Measurements from ENCODE around the gene SDHB. TPM values are rescaled to one million over a fixed set of nuclear protein-coding genes. Genes with fewer than 3 reads are reported as not detected.

Gene SDHB
- 322 and 356 TPM in 2 replicates for total RNA-seq (2014; rRNA removed; shearing (Covaris generic))

DNA sequence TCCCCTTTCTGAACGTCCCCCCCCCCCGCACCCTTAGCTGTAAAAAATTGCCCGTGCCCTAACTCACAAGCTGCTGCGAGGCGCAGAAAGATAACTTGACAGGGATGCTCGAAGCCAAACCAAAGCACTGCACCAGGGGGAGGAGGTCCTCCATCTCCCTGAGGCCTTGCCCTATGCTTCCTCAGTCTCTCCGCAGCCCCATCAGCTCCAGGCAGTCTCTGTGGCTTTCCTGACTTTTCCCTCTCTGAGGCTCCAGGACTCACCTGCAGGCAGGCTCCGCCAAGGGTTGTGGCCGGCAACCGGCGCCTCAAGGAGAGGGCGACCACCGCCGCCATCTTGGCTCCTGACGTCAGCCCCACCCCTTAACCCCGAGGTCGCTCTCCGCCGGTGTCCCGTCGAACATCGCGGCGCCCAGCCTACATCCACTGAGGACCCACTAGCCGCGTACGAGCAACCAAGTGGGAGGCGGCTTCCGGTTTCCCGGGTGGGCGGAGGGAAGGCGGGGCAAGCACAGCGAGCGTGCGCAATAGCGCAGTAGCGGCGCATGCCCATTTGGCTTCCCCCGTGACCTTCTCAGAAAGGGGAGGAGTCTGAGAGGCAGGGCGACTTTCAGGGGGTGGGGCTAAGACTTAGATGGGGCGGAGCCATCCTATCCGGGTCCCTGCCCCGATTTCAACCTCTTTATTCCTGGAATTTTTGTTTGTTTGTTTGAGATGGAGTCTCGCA lies at the start of gene SDHB:
SDHB (minus strand) TSS at position 348 of the 726 bp plus-strand sequence; CDS start at position 335, 13 bp downstream.
- peak; percentile 96 for DNase-seq (ENCODE audit: low spot score)

DNA sequence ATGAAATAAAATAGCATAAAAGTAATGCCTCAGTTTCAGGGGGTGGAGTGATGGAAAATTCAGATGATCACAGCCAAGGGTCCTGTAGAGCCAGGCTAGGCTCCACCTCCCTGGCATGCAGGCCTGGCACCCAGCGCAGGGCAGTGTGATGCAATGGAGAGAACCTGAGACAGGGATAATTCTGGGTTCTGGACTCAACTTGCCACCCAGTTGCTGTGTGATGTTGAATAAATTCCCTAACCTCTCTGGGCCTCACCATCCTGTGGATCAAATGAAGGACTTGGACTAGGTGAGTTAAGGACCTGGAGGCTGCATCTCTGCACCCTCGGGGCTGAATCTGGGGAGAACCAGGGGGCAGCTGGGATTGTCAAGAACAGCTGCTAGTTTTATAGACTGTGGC lies 48.4 kb upstream of the SDHB start:
- DNase-seq (ENCODE audit: low spot score): no peak

DNA sequence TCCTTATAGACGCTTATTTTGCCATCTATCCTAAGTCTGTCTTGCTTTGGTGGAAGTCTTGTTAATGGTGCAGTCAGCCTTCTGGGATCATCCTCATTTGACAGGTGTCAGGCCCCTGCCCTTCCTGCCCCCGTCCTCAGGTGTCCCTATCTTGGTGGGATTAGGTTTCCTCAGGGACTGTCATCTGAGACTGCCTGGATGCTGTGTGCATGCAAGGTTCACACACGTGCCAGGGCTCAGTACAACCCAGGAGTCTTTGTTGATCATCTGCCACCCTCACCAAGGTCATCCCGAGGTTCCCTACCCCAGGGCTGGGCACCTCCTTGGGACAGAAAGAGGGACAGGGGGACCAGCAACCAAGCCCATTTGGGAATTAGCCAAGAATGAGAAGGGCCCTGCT lies 47.4 kb upstream of the SDHB start:
- DNase-seq (ENCODE audit: low spot score): no peak

DNA sequence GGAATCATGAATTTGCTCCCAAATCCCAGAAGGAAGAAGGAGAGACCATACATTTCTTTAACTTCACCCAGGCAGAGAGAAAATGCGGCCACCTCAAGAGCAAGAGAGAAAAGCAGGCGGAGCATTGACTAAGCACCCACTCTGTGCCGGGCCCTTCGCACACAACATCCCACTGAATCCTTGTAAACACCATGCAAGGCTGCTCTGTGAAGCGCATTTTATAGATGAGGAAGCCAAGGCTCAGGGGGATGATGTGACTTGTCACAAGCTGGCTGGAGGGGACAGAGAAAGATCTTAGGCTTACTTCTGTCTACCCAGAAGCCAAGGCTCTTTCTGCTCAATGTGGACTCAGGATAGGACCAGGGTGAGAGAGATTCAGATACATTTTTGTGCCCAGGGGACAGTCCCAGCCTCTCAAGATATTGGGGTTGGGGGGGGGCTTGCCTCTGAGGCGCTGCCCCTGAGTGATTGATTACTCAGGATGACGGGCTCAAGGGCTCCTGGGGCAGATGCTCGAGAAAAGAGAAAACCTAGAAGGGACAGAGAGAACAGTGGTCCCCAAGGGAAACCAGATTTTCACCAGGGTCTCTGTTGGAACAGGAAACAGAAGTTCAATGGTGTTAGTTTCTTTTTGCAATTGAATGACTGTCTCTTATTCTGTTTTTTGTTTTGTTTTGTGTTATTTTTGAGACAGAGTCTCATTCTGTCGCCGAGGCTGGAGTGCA lies 45.9 kb upstream of the SDHB start:
- no peak for DNase-seq (ENCODE audit: low spot score)

DNA sequence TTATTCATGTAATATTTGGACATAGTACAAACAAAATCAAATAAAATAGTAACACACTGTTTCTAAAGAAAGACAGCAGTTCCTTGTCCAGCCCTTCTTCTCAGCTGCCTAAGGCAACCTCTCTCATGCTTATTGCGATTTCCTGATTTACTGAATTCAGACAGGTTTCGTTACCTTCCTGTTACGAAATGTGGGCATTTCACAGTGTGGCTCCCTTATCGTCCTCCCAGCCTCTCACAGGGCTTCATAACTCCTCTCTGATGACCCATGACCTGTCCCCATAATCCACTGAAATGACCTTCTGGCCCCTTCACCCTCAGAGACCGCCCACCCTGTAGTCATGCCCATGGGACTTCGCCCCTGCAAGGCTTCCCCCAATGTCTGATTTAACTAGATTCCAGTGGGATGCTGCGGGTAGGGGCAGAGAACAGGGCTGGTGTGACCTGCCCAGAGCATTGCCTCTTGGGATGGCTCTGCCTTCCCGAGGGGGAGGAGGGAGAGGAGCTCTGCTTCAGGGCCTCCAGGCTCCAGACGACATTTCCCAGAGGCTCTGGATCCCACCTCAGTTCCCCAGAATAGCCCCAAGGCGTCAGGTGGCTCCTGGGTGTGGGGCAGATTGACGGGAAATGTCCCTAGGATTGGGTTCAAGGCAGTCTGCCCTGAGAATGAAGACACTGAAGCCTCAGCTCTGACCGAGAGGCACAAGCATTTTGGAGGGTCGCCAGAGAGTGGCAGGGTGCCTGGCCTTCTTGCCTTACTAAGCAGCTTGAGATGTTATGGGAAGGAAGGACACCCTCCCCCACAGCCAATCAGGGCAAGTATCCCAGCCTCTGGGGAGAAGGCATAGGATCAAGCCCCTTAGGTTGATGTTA lies 44.9 kb upstream of the SDHB start:
- no peak for DNase-seq (ENCODE audit: low spot score)

DNA sequence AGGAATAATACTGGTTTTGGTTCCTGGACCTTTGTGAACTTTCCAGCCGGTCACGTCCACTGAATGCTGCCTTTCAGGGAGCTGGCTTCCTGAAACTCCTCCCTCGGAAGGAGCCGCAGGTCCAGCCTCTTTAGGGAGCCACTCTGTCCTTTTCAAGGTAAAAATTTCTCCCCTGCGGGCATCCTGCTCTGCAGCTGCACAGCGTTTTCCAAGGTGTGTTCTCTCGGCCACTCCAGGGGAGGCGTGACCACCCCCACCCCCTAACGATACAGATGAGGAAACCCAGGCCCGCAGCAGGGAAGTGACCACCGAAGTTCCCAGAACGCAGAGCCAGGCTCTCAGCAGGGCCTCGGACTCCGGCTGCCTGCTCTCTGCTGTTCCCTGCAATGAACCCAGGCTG lies 44.0 kb upstream of the SDHB start:
- DNase-seq (ENCODE audit: low spot score): no peak

DNA sequence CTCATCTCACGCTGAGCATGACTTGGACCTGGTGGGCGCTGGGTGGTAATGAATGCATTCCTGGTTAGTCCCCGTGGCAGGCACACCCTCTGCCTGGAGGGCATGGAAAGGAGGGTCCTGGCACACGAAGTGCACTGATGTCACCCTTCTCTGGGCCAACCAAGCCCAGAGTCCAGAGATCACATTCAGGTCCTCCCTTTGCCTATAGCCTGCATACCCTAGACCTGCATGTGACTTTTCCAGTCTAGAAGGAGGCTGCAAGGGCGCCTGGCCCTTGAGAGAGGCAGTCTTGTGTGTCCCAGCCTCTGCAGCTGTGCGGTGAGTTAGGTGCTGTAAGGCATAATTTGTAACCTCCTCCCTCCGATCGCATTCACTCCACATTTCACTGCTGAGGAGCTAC lies 43.3 kb upstream of the SDHB start:
- no peak for DNase-seq (ENCODE audit: low spot score)

DNA sequence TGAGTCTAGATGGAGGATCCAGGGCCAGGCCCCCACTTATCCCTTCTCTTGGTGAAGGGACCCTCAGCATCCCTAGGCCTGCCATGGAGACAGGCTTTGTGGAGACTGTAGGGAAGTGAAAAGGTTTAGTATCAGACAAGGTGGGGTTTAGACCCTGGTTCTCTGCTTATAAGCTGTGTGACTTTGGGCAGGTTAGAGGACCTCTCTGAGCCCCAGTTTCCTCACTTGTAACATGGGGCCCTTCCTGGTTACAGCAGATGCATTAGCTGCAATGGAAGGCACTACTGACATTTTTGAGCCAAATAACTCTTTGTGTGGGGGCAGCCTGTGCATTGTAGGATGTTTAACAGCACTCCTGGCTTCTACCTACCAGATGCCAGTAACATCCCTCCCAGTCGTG lies 42.8 kb upstream of the SDHB start:
- DNase-seq (ENCODE audit: low spot score): no peak

DNA sequence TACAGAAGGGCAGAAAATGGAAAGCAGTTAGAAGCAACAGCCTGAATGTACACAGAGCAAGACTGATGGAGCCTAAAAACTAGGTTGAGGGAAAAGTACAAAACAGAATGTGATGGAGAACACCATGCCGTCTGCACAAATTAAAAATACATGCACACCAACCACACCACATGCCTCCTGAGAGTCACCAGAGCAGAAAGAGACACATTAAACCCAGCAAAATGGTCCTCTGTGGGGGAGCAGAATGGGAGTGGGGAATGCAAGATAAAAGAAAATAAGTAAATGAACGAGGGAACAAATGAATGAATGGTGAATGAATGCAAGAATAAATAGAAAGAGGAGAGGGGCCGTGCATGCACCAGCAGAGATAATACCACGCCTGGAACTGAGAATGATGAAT lies 41.3 kb upstream of the SDHB start:
- DNase-seq (ENCODE audit: low spot score): no peak

DNA sequence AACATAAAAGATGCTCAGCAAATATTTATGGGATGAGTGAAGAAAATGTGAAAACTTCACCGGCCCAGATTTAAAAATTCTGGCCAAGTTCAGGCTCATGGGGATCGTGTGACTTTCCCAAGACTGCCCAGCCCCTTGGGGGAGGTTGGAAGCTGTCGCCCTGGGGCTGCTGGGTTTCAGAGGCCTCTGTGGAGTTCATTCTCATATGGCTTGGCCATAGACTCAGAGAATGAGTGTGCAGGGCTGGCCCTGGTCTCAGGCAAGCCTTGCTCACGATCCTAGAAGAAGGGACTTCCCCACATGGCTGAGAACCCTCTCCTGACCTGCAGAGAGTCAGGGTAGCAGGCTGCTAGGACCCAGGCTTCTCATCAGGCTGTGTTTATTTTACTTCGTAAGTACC lies 40.8 kb upstream of the SDHB start:
- no peak for DNase-seq (ENCODE audit: low spot score)

DNA sequence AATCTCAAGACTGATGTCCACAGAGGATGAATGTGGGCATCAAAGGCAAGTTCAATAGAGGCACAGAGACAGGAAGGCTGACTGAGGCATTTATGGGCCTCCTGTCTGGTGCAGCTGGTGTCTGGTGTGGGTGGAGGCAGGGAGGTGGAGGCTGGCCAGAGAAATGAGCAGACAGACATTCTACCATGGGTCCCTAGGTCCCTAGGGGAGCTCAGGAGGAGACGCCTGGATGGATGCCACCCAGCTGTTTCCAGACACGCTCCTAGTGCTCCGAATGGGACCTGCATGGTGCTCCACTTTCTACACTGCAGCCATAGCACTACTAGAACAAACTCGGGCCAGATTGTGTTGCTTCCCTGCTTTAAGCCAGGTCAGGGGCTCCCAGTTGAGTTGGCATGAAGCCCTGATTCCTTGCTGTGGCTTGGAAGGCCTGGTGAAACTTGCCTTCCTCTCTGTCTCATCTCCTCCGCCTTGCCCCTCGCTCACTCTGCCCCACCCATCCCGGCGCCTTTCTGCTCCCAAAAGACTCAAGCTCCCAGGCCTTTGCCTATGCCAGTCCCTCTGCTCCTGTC lies 40.1 kb upstream of the SDHB start:
- no peak for DNase-seq (ENCODE audit: low spot score)

DNA sequence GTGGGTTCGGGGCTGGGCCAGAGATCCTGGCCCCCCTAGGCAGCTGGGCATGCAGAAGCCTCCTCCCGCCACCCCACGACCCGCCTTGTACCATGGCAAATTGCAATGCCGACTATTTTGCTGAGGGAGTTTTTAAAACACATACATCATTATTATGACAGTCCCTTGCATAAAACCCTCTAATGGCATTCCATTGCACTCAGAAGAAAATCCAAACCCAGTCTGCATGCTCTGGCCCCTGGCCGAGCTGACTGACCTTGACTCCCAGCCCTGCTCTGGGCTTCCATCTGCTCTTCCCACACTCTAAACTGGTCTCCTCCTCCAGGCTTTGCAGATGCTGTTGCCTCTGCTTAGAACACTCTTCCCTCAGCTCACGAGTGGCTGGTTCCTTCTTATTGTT lies 37.4 kb upstream of the SDHB start:
- DNase-seq (ENCODE audit: low spot score): no peak

DNA sequence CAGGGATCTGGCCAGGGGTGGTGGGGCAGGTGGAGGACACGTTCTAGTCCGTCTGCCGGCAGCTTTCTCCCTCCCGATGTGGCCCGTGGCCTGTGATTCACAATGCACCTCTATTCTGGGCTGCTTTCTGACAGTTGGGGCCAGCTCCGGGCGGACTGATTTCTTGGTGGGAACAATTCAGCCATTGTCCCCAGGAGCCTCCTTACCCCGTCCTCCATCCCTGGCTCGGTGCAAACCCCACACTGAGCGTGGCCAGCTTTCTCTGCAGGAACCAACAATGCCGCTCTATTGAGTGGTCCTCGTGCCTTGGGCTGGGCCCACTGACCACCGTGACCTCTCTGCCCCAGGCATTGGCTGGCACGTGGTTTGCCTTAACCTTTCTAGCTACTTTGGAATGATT lies 35.7 kb upstream of the SDHB start:
- no peak for DNase-seq (ENCODE audit: low spot score)

DNA sequence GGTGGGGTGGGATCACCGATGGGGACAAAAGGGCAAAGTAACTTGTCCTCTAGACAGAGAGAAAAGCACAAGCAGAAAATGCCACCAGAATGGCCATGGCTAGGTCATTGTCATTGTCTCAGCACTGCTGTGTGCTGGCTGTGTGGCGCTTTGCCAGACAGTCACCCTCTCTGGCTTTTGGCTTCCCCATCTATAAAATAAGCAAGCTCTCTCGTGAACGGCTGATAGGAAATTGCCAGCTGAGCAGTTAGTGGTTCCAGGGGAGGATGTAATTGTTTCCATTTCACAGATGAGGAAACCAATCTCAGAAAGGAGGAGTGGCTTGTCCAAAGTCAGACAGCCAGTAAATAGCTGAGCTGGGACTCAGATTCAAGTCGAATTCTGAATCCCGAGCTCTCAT lies 32.9 kb upstream of the SDHB start:
- DNase-seq (ENCODE audit: low spot score): no peak

DNA sequence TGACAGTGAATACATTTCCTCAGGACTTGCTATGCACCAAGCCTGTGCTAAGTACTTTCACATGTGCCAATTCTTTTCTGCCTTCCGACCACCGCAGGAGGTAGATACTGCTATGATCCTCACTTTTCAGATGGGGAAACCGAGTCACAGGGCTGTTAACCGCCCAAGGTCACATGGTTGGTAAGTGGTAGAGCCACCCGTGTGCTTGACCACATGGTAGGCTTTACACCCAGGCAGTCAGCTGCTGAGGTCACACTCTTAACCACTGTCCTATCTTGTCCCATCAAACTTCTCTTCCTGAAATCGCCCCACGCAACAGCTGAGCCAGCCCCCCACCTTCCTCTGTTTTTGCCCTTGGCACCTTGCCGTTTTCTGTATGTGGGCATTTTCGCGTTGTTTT lies 31.0 kb upstream of the SDHB start:
- DNase-seq (ENCODE audit: low spot score): no peak

DNA sequence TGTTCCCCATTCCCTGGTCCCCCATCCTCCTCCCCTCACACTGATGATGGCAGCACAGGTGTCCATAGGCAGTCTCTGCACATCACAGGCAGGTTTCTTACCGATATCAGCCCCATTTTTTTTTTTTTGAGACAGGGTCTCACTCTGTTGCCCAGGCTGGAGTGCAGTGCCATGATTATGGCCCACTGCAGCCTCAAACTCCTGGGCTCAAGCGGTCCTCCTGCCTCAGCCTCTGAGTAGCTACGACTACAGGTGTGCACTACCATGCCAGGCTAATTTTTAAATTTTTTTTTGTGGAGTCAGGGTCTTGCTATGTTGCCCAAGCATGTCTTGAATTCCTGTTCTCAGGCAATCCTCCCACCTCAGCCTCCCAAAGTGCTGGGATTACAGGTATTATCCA lies 28.9 kb upstream of the SDHB start:
- DNase-seq (ENCODE audit: low spot score): no peak

DNA sequence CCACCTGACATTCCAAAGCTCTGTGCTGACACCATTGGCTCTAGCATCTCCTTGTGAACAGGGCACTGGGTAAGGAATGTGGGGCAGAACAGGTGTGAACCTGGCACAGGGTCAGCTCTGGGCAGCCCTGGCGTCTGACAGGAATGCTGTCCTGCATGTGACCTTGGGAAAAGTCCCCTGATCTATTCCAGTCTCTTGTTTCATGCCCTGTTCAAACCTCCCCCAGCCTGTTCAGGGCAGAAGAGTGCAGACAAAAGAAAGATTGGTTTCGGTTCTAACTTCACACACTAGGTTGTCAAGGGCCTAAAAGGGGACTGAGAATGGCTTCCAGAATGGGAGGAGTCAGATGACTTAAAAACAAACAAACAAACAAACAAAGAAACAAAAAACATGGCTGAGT lies 27.6 kb upstream of the SDHB start:
- no peak for DNase-seq (ENCODE audit: low spot score)

DNA sequence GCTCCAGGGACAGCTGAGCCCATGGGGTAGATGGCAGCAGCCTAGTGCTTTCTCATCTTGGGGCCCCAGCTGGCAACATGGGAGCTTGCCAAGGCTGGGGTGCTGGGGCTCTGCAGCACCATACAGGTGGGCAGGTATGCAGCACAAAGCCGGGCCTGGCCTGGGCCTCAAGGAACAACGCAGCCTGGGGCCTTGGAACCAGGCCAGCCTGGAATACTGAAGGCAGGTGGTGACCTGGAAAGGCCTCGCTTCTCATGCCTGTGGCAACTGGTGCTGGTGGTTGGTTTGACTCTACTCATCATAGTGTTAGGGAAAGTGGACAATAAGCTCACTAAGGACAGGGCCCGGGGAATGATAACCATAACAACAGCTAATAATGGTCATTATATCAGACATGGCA lies 27.0 kb upstream of the SDHB start:
- no peak for DNase-seq (ENCODE audit: low spot score)

DNA sequence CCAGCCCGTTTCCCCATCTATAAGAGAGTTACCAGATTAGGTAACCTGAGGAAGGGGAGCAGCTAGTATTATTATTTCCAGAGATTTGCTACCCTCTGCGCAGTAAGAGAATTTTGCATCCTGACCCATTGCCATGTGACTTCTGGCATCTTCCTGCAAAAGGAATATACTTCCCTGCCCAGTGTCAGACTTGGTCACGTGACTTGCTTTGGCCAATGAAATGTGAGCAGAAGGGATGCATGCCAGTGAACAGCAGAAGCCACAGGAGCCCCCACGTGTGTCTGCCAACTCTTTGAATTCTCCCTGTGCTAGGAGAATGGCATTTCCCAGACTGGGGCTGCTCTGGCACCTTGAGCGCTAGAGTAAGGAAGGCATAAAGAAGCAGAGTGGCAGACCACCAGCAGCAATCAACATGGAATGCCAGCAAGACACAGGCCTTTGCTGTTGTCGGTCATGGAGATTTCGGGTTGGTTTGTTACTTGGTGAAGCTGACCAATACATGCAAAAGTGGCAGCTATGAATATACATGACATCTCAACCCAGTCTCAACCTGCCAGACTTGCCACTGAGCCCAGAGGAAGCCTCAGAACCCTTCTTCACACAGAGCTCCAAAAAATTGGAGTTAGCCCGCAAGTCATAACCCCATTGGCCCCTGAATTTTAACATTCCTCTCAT lies 26.4 kb upstream of the SDHB start:
- no peak for DNase-seq (ENCODE audit: low spot score)

DNA sequence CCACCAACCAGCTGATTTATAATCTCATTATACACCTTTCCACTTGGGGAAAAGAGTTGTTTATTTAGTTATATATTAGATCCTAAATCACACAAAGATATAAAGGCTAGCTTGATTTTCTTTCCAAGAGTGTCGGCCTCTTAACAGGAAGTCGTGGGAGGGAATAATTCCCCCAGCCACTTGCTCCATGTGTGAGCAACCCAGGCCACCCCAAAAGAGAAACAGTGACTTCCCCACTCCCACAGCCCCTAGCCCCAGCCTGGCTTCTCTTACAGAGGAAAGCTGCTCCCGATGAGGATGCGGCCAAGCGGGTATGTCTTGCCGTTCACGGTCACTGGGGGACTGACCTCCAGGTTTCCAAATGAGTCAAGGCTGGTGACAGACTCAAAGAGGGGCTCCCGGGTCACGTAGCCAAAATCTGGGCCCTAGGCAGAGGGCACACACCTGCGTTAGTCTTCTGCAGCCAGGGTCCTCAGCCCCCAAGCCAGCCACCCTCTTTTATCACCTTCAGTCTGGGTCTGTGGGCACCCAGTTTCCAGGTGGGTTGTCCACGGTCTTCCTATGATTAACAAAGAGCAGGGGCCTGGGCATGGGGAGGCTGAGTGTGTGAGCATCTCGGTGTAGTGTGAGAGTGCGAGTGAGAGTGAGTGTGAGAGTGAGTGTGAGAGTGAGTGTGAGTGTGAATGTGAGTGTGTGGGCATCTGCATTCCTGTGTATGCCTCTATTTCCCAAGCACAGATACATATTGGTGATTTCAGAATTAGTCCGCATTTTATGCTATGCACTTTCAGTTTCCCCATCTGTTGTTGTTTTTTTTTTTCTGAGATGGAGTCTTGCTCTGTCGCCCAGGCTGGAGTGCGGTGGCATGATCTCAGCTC lies 25.4 kb upstream of the SDHB start:
- no peak for DNase-seq (ENCODE audit: low spot score)
